A673 (cell line): ENCODE data around the gene GABRR1.

Experiments used
- CTCF ChIP-seq: fragments of 300-800, 200-600 bp; sonication (generic); conservative IDR thresholded peaks from 2 replicates; pipeline ENCODE4 v1.5.1; 2017; ENCODE audit warnings: low read depth, mild to moderate bottlenecking, antibody characterized with exemption, low read length, moderate library complexity, mixed read lengths
- EZH2 ChIP-seq: fragments of 200-600 bp; sonication (generic); IDR thresholded peaks from 2 replicates; pipeline ENCODE4 v1.6.1; 2017; ENCODE audit warnings: borderline replicate concordance, low read depth, mild to moderate bottlenecking, mixed read lengths, antibody characterized with exemption, low read length; ENCODE audit not compliant: poor library complexity, severe bottlenecking

- TF ChIP-seq CTCF (no peak), EZH2 (no peak)
These were observed 41.8 kb upstream of the GABRR1 start for GRCh38 chr6:89258912-89259311.
